SU-DHL-6 (cell line): ENCODE measurements around the gene CYP4F2.

Experiments
- H2AFZ ChIP-seq: fragments of 200-600 bp; sonication (generic); 2 replicates; pipeline ENCODE4 v1.6.1; 2014; ENCODE audit warnings: low read depth, mild to moderate bottlenecking, moderate library complexity, mixed read lengths, antibody characterized with exemption, low read length; ENCODE audit not compliant: severe bottlenecking
- H3F3A ChIP-seq: fragments of 200-600 bp; shearing (Covaris generic); 2 replicates; pipeline ENCODE4 v1.6.0; 2016; ENCODE audit warnings: antibody characterized with exemption, mild to moderate bottlenecking; ENCODE audit not compliant: insufficient read depth
- H3K27ac ChIP-seq: fragments of 200-600 bp; sonication (generic); 2 replicates; pipeline ENCODE4 v1.5.1; 2016; ENCODE audit warnings: low read depth, mild to moderate bottlenecking, low read length, moderate library complexity, mixed read lengths
- H3K27me3 ChIP-seq: fragments of 200-600 bp; sonication (generic), shearing (Covaris generic); 2 replicates; pipeline ENCODE4 v1.6.0; 2014; ENCODE audit warnings: mild to moderate bottlenecking, low read length
- H3K36me3 ChIP-seq: fragments of 200-600 bp; sonication (generic); 2 replicates; pipeline ENCODE4 v1.6.1; 2014; ENCODE audit warnings: mild to moderate bottlenecking, low read length, mixed read lengths
- H3K4me2 ChIP-seq: fragments of 300-600, 200-600 bp; shearing (Covaris generic), sonication (generic); 2 replicates; pipeline ENCODE4 v1.6.0; 2014; ENCODE audit warnings: low read length, low read depth, mild to moderate bottlenecking; ENCODE audit not compliant: poor library complexity, severe bottlenecking
- H3K4me3 ChIP-seq: fragments of 200-600 bp; sonication (generic); 2 replicates; pipeline ENCODE4 v1.5.1; 2014; ENCODE audit warnings: antibody characterized with exemption, low read length, mild to moderate bottlenecking, mixed read lengths; ENCODE audit not compliant: insufficient read depth, poor library complexity, severe bottlenecking
- H3K79me2 ChIP-seq: fragments of 200-600 bp; sonication (generic); 2 replicates; pipeline ENCODE4 v1.6.1; 2014; ENCODE audit warnings: mild to moderate bottlenecking, low read length, moderate library complexity; ENCODE audit not compliant: insufficient read depth
- H3K9ac ChIP-seq: fragments of 200-600 bp; sonication (generic); 2 replicates; pipeline ENCODE4 v1.7.0; 2014; ENCODE audit warnings: mild to moderate bottlenecking, low read length
- H3K9me2 ChIP-seq: fragments of 200-600 bp; sonication (generic); replicated peaks from 2 replicates; pipeline ENCODE4 v1.6.1; 2014; ENCODE audit warnings: low read length; ENCODE audit not compliant: insufficient read depth
- H3K9me3 ChIP-seq: fragments of 200-600 bp; sonication (generic); 2 replicates; pipeline ENCODE4 v1.6.1; 2014; ENCODE audit warnings: low read length, mixed read lengths; ENCODE audit not compliant: insufficient read depth
- H4K20me1 ChIP-seq: fragments of 200-600 bp; sonication (generic); 2 replicates; pipeline ENCODE4 v1.6.1; 2014; ENCODE audit warnings: low read depth, mild to moderate bottlenecking, antibody characterized with exemption, low read length, moderate library complexity, mixed read lengths
- EZH2phosphoT487 ChIP-seq: fragments of 200-600 bp; sonication (generic), shearing (Covaris generic); conservative IDR thresholded peaks from 2 replicates; pipeline ENCODE4 v1.6.1; 2018; ENCODE audit warnings: mild to moderate bottlenecking, antibody characterized with exemption, low read length, moderate library complexity, mixed read lengths
- TF ChIP-seq, protein P1 (sequence below): fragments of 200-600 bp; sonication (generic); IDR thresholded peaks from one replicate; pipeline ENCODE4 v1.5.1; 2017; ENCODE audit warnings: antibody characterized with exemption, mild to moderate bottlenecking, low read length, moderate library complexity; ENCODE audit not compliant: insufficient read depth, poor library complexity, severe bottlenecking

CYP4F2 gene

DNA sequence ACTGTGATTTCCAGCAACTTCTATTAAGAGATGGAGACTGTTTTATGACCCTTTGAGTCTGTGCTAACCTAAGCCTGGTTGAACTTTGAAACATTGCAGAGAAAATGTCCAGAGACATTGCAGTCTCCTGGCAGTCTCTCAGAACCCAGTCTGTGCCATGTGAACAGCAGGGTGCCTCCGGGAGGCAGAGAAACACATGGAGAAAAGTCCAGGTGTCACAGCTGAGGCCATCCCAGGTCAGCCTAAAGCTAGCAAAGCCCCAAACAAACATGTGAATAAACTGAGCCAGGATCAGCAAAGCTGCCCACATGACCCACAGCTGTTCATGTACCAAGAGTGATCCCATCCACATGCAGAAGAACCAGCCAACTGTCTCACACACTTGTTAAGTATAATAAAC is 28.6 kb upstream of the CYP4F2 start:
- TF ChIP-seq, protein P1, sequence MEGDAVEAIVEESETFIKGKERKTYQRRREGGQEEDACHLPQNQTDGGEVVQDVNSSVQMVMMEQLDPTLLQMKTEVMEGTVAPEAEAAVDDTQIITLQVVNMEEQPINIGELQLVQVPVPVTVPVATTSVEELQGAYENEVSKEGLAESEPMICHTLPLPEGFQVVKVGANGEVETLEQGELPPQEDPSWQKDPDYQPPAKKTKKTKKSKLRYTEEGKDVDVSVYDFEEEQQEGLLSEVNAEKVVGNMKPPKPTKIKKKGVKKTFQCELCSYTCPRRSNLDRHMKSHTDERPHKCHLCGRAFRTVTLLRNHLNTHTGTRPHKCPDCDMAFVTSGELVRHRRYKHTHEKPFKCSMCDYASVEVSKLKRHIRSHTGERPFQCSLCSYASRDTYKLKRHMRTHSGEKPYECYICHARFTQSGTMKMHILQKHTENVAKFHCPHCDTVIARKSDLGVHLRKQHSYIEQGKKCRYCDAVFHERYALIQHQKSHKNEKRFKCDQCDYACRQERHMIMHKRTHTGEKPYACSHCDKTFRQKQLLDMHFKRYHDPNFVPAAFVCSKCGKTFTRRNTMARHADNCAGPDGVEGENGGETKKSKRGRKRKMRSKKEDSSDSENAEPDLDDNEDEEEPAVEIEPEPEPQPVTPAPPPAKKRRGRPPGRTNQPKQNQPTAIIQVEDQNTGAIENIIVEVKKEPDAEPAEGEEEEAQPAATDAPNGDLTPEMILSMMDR = no peak
- TF ChIP-seq EZH2phosphoT487 = no peak
- Histone ChIP-seq H3K27me3 (no peaks in the 10 kb centered on the region), H3K36me3 (no peaks in the 10 kb centered on the region), H3K9ac (no peak overlapping the region), H2AFZ (no peak overlapping the region), H3F3A (no peaks in the 10 kb centered on the region), H3K9me3 (no peaks in the 10 kb centered on the region), H3K4me3 (no peak overlapping the region), H3K4me2 (no peak overlapping the region), H4K20me1 (no peaks in the 10 kb centered on the region), H3K27ac (no peak overlapping the region), H3K79me2 (no peaks in the 10 kb centered on the region), H3K9me2 (no peaks in the 10 kb centered on the region)

DNA sequence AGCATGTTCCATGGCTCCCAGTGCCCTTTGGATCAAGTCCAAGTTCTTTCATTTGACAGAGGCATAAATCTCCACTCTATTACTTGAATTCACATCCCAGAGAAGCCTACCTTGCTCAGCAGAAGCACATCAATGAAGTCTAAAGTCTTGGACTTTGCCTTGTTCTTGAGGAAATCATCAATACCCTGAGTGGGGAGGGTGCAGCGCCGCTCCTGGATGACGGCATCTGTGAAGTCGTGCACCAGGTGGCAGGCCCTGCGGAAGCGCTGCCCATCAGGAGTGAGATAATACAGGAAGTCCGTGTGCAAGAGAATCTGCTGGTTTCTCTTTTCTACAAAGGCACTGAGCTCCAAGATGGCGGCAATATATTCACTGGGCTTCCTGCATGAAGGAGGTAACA is 25.8 kb upstream of the CYP4F2 start:
- Histone ChIP-seq H3K9me2 (no peaks in the 10 kb centered on the region), H3K9me3 (no peaks in the 10 kb centered on the region), H4K20me1 (no peaks in the 10 kb centered on the region), H3K4me2 (no peak overlapping the region), H3K9ac (no peak overlapping the region), H3K4me3 (no peak overlapping the region), H3K36me3 (no peaks in the 10 kb centered on the region), H3K79me2 (no peaks in the 10 kb centered on the region), H3K27ac (no peak overlapping the region), H2AFZ (no peak overlapping the region), H3K27me3 (no peaks in the 10 kb centered on the region), H3F3A (no peaks in the 10 kb centered on the region)
- TF ChIP-seq EZH2phosphoT487 = no peak
- TF ChIP-seq, protein P1 = no peak

- no peaks in the 10 kb centered on the region for H3F3A ChIP-seq
- no peaks in the 10 kb centered on the region for H3K9me2 ChIP-seq
- no peaks in the 10 kb centered on the region for H3K36me3 ChIP-seq
- no peak overlapping the region for H3K4me2 ChIP-seq
- no peaks in the 10 kb centered on the region for H3K79me2 ChIP-seq
- H3K9me3 ChIP-seq = no peaks in the 10 kb centered on the region
- no peak overlapping the region for H3K9ac ChIP-seq
- no peaks in the 10 kb centered on the region for H4K20me1 ChIP-seq
- H3K4me3 ChIP-seq = no peak overlapping the region
- no peak for TF ChIP-seq EZH2phosphoT487
- TF ChIP-seq, protein P1 = no peak
- H3K27ac ChIP-seq = no peak overlapping the region
- H2AFZ ChIP-seq = no peak overlapping the region
- no peaks in the 10 kb centered on the region for H3K27me3 ChIP-seq
These were observed 24.1 kb upstream of the CYP4F2 start for GRCh38 chr19:15922021-15922420.

DNA sequence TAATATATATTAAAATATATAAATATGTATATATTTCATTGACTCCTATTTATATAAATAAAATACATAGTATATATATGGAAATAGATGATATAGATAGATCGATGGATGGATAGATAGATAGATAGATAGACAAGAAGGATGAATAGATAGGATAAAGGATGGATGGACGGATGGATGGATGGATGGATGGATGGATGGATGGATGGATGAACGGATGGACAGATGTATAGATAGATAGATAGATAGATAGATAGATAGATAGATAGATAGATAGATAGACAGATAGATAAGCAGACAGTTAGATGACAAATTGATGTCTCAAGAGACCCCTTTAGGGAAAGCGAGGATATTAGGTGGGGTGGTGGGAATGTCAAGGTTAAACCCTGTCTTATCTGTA is 21.4 kb upstream of the CYP4F2 start:
- H2AFZ ChIP-seq = no peak overlapping the region
- H4K20me1 ChIP-seq = no peaks in the 10 kb centered on the region
- H3K9me2 ChIP-seq = no peaks in the 10 kb centered on the region
- H3K27ac ChIP-seq = no peak overlapping the region
- no peak overlapping the region for H3K9ac ChIP-seq
- TF ChIP-seq, protein P1 = no peak
- no peak for TF ChIP-seq EZH2phosphoT487
- no peak overlapping the region for H3K4me2 ChIP-seq
- no peaks in the 10 kb centered on the region for H3F3A ChIP-seq
- H3K36me3 ChIP-seq = no peaks in the 10 kb centered on the region
- H3K9me3 ChIP-seq = peaks cover 4% of the 10 kb centered on the region; the same call in 1 of the 2 replicates
- H3K4me3 ChIP-seq = no peak overlapping the region
- no peaks in the 10 kb centered on the region for H3K27me3 ChIP-seq
- no peaks in the 10 kb centered on the region for H3K79me2 ChIP-seq
